GM15510 (cell line): ENCODE data around the gene SYT5.

ENCODE experiments used
- POLR2A ChIP-seq: IDR thresholded peaks from 3 replicates; pipeline ENCODE4 v1.6.1; 2011; ENCODE audit warnings: borderline replicate concordance; ENCODE audit not compliant: insufficient read length; ENCODE audit errors: extremely low read depth

SYT5 gene

DNA sequence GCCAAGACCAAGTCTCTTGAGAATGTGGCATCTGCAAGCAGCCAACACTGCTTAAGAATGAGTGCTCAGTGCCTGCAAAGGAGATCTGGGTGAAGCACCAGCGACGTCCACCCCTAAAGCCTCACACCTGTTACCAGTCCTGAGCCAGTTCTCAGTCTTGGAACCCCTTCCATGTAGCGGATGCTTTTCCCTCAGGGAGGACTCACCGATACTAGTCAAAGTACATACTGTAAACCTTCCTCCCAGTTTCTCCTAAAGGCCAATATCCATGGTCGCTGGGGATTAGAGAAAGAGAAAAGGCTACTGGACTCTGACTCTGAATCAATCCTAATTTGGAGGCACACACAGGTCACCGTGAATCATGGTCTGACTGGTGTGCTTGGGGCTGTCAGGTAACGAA lies 33.5 kb upstream of the SYT5 start:
- no peak for TF ChIP-seq POLR2A

DNA sequence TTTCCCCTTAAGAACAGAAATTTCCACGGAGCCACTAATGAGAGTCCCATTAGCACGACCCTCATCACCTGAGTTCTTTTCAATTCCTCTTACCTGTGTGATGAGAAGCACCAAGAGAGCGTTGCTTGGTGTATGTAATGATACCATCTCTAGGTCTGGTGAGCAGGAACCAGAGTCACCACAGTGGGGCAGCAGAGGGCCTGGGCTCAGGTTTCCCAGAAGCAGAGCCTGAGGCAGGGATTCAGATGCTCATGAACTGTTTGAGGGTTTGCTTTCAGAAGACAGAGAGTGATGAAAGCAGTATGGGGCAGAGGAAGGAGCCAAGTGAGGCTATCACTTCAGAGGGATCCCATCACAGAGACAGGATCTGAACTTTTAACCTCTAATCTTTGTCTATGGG lies 32.4 kb upstream of the SYT5 start:
- TF ChIP-seq POLR2A = no peak

- TF ChIP-seq POLR2A = no peak
Observed at GRCh38 chr19:55209693-55210472, 29.8 kb upstream of the SYT5 start.

- no peak for TF ChIP-seq POLR2A
Observed at GRCh38 chr19:55208880-55209692, 29.0 kb upstream of the SYT5 start, which contains the start of gene PTPRH. TSS of gene PTPRH (minus strand) at chr19:55209501. CDS start at chr19:55209433, 68 bp downstream.

DNA sequence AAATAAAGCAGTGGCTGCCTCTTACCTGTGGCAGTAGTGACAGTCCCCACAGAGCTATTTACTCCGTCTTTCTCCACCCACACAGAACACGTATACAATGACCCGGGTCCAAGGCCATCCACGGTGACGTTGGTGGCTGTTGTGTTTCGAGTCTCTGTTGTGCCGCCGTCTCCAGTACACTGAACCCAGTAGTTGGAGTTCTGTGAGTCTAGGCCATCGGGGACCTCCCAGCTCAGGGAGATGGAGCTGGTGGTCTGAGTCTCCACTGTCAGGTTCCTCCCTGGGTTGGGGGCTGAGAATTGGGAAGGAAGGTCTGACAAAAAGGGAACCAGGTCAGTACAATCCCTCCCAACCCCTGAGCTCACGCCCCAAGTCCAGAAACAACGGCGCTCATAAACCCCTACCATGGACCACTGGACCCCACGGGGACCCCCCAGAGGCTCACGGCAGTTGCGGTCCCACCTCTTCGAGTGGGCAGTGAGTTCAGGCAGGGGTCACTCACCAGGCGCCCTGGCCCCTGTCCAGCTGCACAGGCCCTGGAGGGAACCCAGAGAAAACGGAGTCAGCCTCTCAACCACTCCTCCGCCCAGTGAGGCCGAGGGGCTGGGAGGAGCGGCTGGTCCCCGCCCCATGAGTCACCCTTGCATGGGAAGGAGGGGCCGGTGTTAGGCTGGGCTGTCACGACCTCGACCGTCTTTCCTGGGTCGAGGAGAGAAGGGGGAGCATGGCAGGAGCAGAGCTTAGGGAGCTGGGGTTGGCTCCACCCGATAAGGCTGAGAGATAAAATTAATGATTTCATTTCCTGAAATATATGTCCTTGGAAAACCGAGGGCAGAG lies 26.8 kb upstream of the SYT5 start:
- TF ChIP-seq POLR2A = no peak

- TF ChIP-seq POLR2A = no peak
Observed at GRCh38 chr19:55199620-55200204, 19.6 kb upstream of the SYT5 start.

DNA sequence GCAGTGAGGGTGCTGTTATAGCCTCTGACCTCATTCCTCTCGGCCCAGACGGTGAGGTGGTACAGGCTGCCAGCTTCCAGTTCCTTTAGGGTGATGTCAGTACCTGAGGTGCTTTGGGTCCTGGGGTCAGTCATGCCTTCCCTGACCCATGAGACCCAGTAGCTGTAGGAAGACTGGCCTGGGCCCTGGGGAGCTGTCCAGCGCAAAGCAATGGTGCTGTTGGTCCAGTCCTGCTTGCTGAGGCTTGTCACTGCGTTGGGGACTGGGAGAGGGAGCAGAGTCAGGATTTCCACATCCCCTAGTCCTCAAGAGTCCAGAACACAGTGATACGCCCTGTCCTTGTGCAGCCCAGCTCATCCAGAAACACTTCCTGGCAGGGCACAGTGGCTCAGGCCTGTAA lies 18.6 kb upstream of the SYT5 start:
- no peak for TF ChIP-seq POLR2A

DNA sequence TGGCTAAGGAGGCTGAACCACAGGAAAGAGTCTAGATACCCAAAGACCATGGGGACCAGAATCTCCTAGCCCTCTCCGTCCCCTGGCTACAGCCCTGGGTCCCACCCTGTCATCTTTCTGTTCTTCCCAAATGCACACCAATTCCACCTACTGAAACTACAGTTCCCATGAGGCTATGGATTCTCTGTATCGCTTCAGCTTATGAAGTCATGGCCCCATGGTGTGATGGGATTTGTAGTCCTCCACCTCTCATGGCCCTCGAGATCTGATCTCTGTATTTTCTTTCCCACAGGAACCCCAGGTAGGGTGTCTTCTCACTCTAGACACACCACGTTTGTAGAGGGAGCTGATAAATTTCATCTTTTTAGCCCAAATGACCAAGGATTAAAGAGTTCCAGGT lies 17.4 kb upstream of the SYT5 start:
- TF ChIP-seq POLR2A = no peak

DNA sequence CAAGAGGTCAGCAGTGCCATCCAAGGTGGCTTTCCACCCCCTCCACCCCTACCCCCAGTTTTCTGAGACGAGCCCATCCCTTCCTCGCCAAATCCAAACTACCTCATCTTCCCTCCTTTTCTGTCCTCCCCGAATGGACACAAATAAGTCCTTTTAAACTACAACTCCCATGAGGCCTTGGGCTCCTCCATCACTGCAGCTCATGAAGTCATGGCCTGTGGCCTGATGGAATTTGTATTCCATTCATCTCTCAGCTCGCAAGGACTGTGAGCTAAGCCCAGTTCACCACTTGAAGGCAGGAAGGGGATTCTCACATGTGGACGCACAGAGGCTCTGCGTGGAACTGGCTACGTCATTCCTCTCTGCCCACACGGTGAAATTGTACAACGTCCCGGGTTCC lies 16.7 kb upstream of the SYT5 start:
- TF ChIP-seq POLR2A = no peak

- TF ChIP-seq POLR2A = no peak
Observed at GRCh38 chr19:55193481-55193880, 13.4 kb upstream of the SYT5 start.

GRCh38 chr19:55189403-55189835 lies 9.3 kb upstream of the SYT5 start:
- no peak for TF ChIP-seq POLR2A

DNA sequence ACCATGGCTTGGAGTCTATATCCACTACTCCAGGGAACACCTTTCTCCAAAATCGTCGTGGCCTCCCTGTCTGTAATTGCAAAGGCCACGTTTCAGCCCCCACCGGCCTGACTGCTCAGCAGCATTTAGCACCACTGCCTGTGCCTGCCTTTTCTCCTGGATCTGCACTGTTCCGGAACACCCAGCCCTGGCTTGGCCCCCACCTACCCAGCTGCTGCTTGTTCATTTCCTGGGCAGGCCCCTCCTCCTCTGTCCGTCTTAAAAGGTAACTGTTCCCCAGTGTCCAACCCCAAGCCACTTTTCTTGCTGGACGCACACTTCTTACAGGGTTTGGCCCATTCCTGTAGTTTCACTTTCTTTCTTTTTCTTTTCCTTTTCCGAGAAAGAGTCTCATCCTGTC lies 8.5 kb upstream of the SYT5 start:
- no peak for TF ChIP-seq POLR2A

DNA sequence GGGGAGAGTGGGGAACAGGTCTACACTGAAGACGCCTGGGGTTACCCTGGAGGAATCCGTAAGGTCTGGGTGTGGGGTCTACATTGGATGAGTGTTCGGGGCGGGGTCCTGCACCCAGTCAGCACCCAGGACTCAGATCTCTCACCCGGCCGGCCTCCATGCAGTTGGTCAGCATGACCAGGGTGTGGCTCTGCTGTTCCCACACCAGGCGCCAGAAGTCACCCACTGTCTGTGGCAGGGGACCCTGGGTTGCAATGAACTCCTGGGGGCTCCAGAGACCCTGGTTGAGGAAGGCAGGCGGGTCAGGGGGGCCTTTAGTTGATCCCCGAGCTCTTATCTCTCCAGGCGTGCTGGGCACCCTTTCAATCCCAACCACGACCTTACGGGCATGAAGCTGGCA lies 6.0 kb upstream of the SYT5 start:
- TF ChIP-seq POLR2A = no peak

GRCh38 chr19:55181740-55182139 lies 1.7 kb upstream of the SYT5 start:
- TF ChIP-seq POLR2A = no peak
